Measurements from ENCODE around the gene SSR2. TPM values are rescaled to one million over a fixed set of nuclear protein-coding genes. Genes with fewer than 3 reads are reported as not detected.

SSR2 gene
- total RNA-seq, 1 donor from 2014 or later, result 282 TPM

GRCh38 chr1:156009404-156009803 lies 11.3 kb downstream of the SSR2 start:
- Mint-ChIP-seq H3K4me1 (peaks cover 31% of the 10 kb centered on the region), H3K27ac (peak overlapping the region; percentile 96), H3K9me3 (no peaks in the 10 kb centered on the region), H3K27me3 (ENCODE audit: low read depth) (no peaks in the 10 kb centered on the region), H3K4me3 (no peak overlapping the region), H3K36me3 (peaks cover 37% of the 10 kb centered on the region)
- no peak for TF ChIP-seq CTCF (IDR thresholded peaks at IDR 0.05; ENCODE audit: unreplicated experiment)
- DNase-seq (ENCODE audit: low spot score in 2 of 2, unreplicated experiment in 2 of 2), result no peak

DNA sequence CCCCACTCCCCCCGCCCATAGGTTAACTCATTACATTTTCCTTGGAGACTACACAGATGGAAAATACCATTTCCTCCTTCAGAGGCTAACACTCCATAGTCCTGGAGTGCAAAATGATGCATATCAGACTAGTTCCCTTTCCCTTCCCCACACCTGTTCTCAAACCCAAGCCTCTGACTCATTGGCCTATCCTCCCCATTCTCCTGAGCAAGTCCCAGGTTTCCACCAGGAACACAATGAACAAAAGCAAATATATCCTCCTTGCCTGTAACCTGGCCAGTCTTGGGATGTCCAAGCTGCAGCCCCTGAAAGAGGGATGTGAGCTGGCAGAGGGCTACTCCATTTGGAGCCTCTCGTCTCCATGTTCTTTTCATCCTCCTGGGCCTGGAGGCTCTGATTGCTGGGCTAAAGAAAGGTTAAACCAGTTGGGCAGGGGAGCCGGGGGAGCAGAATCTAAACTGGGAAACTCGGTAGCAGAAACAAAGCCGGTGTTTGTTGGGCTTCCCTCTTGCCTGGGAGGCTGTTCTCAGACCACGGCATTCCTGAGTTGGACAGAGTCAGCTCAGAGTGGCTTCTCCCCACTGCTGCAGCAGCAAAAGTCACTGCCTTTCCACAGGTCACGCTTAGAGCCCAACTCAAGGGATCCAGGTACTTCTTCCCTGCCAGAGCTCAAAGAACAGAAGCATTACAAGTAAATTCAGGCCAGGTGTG lies 13.9 kb downstream of the SSR2 start:
- Mint-ChIP-seq H3K9me3 (no peaks in the 10 kb centered on the region), H3K36me3 (peaks cover 26% of the 10 kb centered on the region), H3K27ac (peak overlapping the region; percentile 84), H3K4me1 (peaks cover 31% of the 10 kb centered on the region), H3K27me3 (ENCODE audit: low read depth) (no peaks in the 10 kb centered on the region), H3K4me3 (no peak overlapping the region)
- no peak for TF ChIP-seq CTCF (IDR thresholded peaks at IDR 0.05; ENCODE audit: unreplicated experiment)
- DNase-seq (ENCODE audit: low spot score in 2 of 2, unreplicated experiment in 2 of 2), result no peak

- DNase-seq (ENCODE audit: low spot score in 2 of 2, unreplicated experiment in 2 of 2), result no peak
- no peak for TF ChIP-seq CTCF (IDR thresholded peaks at IDR 0.05; ENCODE audit: unreplicated experiment)
- Mint-ChIP-seq H3K4me1 (peaks cover 41% of the 10 kb centered on the region), H3K36me3 (peaks cover 11% of the 10 kb centered on the region), H3K27me3 (ENCODE audit: low read depth) (no peaks in the 10 kb centered on the region), H3K9me3 (no peaks in the 10 kb centered on the region), H3K4me3 (no peak overlapping the region), H3K27ac (peak overlapping the region; percentile 93)
Observed at GRCh38 chr1:156004843-156005584, 15.7 kb downstream of the SSR2 start.

DNA sequence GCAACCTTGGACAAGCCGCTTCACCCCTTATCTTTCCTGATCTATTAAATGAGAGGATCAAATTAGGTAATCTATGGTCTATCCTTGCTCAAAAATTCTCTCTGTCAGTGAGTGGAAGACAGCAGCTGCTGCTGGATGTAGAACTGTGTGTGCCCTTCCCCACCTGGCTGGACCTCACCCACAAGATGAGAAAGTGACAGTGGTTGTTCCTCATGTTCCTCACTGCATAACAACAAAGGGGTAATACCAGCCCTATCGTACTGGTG lies 16.9 kb downstream of the SSR2 start:
- no peaks in the 10 kb centered on the region for H3K9me3 Mint-ChIP-seq
- peaks cover 34% of the 10 kb centered on the region for H3K4me1 Mint-ChIP-seq

GRCh38 chr1:156002188-156002911 lies 18.4 kb downstream of the SSR2 start:
- no peak overlapping the region for H3K27ac Mint-ChIP-seq
- H3K4me1 Mint-ChIP-seq, result peaks cover 28% of the 10 kb centered on the region
- no peak overlapping the region for H3K4me3 Mint-ChIP-seq
- no peak for DNase-seq (ENCODE audit: low spot score in 2 of 2, unreplicated experiment in 2 of 2)
- no peaks in the 10 kb centered on the region for H3K27me3 Mint-ChIP-seq (ENCODE audit: low read depth)
- no peak for TF ChIP-seq CTCF (IDR thresholded peaks at IDR 0.05; ENCODE audit: unreplicated experiment)
- H3K9me3 Mint-ChIP-seq, result no peaks in the 10 kb centered on the region
- H3K36me3 Mint-ChIP-seq, result no peaks in the 10 kb centered on the region

More for the DNA sequence above, 16.9 kb downstream of the SSR2 start:
- H3K27ac Mint-ChIP-seq, result peak overlapping the region; percentile 23
- H3K27me3 Mint-ChIP-seq (ENCODE audit: low read depth), result no peaks in the 10 kb centered on the region
- H3K36me3 Mint-ChIP-seq, result peaks cover 5% of the 10 kb centered on the region
- no peak for DNase-seq (ENCODE audit: low spot score in 2 of 2, unreplicated experiment in 2 of 2)
- no peak overlapping the region for H3K4me3 Mint-ChIP-seq
- TF ChIP-seq CTCF (IDR thresholded peaks at IDR 0.05; ENCODE audit: unreplicated experiment), result no peak

Measured in mesothelial cell of epicardium (in vitro differentiated cells).